Muscle layer of colon (tissue), 2 donors: ENCODE data around the gene RILPL1.
"Not testable (repeated sequence)": the region's sequence is repeated elsewhere in the genome, so short reads cannot be mapped to it uniquely, and the experiment has no call there.

Experiments used
- H3K27ac ChIP-seq: one replicate; pipeline ENCODE4 v1.7.0; 2013; ENCODE audit warnings: low read depth, mild to moderate bottlenecking, low read length, moderate library complexity
- H3K27me3 ChIP-seq, 2 donors: one replicate each; pipeline ENCODE4 v1.7.0; 2013; ENCODE audit warnings: low read length in 2 of 2, mild to moderate bottlenecking in 2 of 2; ENCODE audit not compliant: insufficient read depth in 2 of 2, control insufficient read depth in 1 of 2
- H3K36me3 ChIP-seq: one replicate; pipeline ENCODE4 v1.7.0; 2013; ENCODE audit warnings: mild to moderate bottlenecking, low read length; ENCODE audit not compliant: insufficient read depth
- H3K4me1 ChIP-seq: one replicate; pipeline ENCODE4 v1.7.0; 2013; ENCODE audit warnings: mild to moderate bottlenecking, low read length; ENCODE audit not compliant: insufficient read depth
- H3K4me3 ChIP-seq, 2 donors: one replicate each; pipeline ENCODE4 v1.7.0; 2013; ENCODE audit warnings: low read length in 2 of 2, low read depth in 1 of 2, mild to moderate bottlenecking in 1 of 2, moderate library complexity in 1 of 2
- H3K9ac ChIP-seq: one replicate; pipeline ENCODE4 v1.7.0; 2013; ENCODE audit warnings: low read length
- H3K9me3 ChIP-seq: one replicate; pipeline ENCODE4 v1.7.0; 2013; ENCODE audit warnings: mild to moderate bottlenecking, low read length
- donor health status: abdominal sarcoma.
- donor health status: Adenocarcinoma of cecum.

The RILPL1 gene

DNA sequence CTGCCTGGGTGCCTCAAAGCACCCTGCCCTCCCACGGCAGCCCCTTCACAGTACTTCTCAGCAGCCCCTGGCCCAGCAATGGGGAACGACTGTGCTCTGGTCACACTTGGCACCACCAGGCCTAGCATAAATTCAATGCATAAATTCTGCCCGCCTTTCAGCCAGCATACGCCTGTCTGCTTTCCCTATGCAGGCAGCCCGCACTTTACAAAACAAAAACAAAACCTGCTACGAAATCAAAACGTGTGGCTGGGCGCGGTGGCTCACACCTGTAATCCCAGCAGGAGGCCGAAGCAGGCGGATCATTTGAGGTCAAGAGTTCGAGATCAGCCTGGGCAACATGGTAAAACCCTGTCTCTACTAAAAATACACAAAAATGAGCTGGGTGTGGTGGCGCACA lies 42.0 kb downstream of the RILPL1 start:
- H3K4me1 ChIP-seq, result no peaks in the 10 kb centered on the region
- no peaks in the 10 kb centered on the region for H3K27me3 ChIP-seq
- H3K27ac ChIP-seq, result no peak overlapping the region
- H3K9ac ChIP-seq, result no peak overlapping the region
- no peaks in the 10 kb centered on the region for H3K9me3 ChIP-seq
- no peak overlapping the region for H3K4me3 ChIP-seq
- H3K36me3 ChIP-seq, result peaks cover 7% of the 10 kb centered on the region

DNA sequence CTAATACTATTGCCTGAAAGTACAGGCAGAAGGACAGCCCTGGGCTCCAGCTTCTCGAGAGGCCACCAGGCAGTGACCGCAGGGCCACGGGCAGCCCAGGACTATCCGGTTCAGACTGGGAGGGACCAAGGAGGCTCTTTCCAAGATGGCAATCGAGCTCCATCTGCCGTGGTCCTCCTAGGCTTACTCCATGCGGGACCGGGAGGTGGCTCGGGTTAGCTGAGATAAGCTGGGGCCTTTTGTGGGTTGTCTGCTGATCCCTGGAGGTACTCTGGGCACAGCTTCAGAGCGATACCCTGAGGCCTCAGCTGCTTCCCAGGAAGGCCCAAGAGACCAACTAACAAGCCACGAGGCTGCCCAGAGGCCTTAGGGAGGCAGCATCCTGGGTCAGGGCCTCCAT lies 42.5 kb downstream of the RILPL1 start:
- H3K4me3 ChIP-seq, result no peak overlapping the region
- peaks cover 4% of the 10 kb centered on the region for H3K36me3 ChIP-seq
- no peaks in the 10 kb centered on the region for H3K27me3 ChIP-seq
- no peaks in the 10 kb centered on the region for H3K4me1 ChIP-seq
- H3K9ac ChIP-seq, result no peak overlapping the region
- no peak overlapping the region for H3K27ac ChIP-seq
- H3K9me3 ChIP-seq, result no peaks in the 10 kb centered on the region

DNA sequence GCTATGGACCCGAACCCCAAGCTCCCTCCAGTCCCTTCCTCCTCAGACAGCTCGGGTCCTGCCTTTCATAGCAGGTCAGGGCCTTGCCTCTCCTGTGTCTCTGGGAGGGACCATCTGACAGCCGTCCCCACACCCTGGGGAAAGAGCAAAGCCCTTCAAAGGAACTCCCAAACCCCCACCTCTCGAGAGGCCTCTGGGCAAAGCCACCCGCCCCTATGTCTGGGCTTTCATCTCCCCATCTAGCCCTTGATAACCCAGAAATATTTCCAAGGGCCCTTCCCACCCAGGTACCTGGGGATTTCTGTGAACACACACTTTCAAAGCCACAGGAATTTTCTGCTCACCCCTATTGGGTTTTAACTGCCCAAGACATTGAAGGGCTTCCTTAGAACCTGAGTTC lies 43.4 kb downstream of the RILPL1 start:
- no peaks in the 10 kb centered on the region for H3K9me3 ChIP-seq
- no peaks in the 10 kb centered on the region for H3K4me1 ChIP-seq
- peaks cover 4% of the 10 kb centered on the region for H3K36me3 ChIP-seq
- no peak overlapping the region for H3K9ac ChIP-seq
- no peak overlapping the region for H3K4me3 ChIP-seq
- no peaks in the 10 kb centered on the region for H3K27me3 ChIP-seq
- no peak overlapping the region for H3K27ac ChIP-seq

DNA sequence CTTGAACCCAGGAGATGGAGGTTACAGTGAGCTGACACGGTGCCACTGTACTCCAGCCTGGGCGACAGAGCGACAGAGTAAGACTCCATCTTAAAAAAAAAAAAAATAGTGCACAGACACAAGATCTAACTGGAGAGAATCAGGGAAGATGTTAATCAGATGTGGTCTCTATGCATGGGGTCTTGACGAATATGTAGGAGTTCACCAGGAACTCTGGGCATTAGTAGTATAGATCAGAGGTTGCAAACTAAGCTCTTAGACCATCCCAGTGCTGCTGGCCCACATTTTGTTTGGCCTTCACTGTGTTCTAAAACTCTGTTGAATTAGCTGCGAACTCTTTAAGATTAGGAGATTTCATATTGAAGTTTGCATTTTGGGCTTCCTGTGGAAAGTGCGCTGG lies 43.9 kb downstream of the RILPL1 start:
- Histone ChIP-seq H3K9ac (no peak overlapping the region), H3K27me3 (no peaks in the 10 kb centered on the region), H3K4me3 (no peak overlapping the region), H3K9me3 (no peaks in the 10 kb centered on the region), H3K36me3 (peaks cover 4% of the 10 kb centered on the region), H3K27ac (no peak overlapping the region), H3K4me1 (no peaks in the 10 kb centered on the region)

DNA sequence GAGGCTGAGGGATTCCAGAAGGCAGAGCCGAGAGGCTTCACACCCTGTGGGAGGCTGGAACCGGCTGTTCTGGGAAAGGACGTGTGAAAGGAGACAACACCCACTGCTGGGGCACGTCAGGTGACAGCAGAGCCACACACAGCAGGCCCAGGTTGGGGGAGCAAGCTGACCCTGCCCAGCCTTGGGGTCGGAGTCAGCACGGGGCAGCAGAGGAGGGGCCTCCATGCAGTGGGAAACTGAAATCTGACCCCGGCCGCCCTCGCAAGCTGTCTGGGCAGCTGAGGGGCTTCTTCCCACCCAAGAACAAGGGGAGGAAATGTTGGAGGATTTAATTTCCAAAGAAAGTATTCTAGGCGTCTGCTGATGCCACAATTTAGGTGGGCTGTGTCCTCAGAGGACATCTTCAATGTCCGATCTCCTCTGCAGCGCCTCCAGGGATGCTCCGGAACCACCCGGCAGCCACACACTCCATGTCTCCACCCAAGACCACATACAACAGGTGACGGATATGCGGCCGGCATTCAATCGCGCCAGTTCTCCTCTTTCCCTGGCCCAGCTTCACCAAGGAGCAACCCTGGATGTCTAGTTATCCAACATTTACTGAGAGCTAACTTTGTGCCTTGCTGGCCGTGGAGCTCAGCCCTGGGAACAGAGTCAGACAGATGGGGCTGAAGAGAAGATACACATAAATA lies 44.8 kb downstream of the RILPL1 start:
- Histone ChIP-seq H3K27ac (no peak overlapping the region), H3K36me3 (peaks cover 9% of the 10 kb centered on the region), H3K4me1 (no peaks in the 10 kb centered on the region), H3K4me3 (no peak overlapping the region), H3K9ac (no peak overlapping the region), H3K27me3 (no peaks in the 10 kb centered on the region), H3K9me3 (no peaks in the 10 kb centered on the region)

DNA sequence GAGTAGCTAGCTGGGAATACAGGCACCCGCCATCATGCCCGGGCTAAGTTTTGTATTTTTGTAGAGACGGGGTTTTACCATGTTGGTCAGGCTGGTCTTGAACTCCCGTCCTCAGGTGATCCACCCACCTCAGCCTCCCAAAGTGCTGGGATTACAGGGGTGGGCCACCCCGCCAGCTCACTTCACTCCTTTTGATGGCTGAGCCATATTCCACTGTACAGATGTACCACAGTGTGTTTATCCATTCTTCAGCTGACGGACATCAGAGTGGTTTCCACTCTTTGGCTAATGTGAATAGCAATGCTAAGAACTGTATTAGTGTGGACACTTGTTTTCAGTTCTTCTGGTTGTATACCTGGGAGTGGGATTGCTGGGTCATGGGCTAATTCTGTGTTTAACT lies 46.1 kb downstream of the RILPL1 start:
- Histone ChIP-seq H3K4me3 (no peak overlapping the region), H3K27me3 (no peaks in the 10 kb centered on the region), H3K9me3 (no peaks in the 10 kb centered on the region), H3K36me3 (peaks cover 20% of the 10 kb centered on the region), H3K4me1 (no peaks in the 10 kb centered on the region), H3K9ac (no peak overlapping the region), H3K27ac (no peak overlapping the region)

DNA sequence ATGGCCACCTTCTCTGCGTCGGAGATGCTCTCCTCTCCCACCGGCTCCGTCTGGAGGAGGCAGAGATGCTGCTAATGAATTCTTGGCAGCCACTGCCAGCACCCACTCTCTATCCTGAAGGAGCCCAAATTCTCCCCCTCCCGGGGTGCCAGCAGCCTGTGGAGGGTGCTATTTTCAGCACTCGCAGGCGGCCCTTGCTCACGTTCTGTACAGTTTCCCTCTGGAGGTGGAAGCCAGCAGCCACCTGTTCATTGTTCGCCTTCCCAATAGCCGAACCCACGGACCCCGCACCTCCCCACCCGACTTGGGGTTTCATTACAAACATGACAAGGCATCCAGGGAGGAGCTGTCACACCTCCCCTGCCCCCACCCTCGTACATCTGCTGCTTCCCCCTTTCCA lies 47.8 kb downstream of the RILPL1 start:
- Histone ChIP-seq H3K27me3 (no peaks in the 10 kb centered on the region), H3K4me3 (no peak overlapping the region), H3K36me3 (peaks cover 20% of the 10 kb centered on the region), H3K9me3 (no peaks in the 10 kb centered on the region), H3K4me1 (no peaks in the 10 kb centered on the region), H3K9ac (no peak overlapping the region), H3K27ac (no peak overlapping the region)

DNA sequence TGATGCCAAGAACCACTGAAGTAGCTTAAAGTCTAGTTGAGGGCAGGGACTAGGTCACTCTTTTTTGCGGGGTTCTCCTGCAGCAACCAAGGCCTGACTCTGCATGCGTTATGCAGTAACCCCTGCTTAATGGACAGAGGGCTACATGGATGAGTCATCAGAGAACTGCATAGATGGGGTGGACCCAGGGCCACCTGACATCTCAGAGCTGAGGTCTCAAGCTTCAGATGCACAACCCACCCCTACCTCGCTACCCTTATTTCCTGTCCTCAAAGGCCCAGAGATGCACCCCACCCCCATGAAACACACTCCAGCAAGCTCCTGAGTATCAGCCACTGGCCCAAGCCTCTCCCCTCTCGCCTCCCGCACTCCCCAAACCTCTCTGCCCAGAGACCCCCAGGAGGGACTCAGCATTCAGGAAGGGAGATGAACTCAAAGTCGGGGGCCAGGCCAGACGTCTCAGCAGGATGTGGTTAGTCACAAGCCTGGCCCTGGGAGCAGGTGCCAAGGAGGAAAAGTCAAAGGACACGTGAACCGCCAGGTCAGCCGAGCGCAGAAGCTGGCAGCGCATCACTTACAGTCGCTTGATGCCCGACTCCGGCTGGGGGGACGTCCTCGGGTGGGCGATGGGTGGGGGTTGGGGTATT lies 49.8 kb downstream of the RILPL1 start:
- Histone ChIP-seq H3K9me3 (no peaks in the 10 kb centered on the region), H3K27ac (no peak overlapping the region), H3K36me3 (peaks cover 32% of the 10 kb centered on the region), H3K4me1 (no peaks in the 10 kb centered on the region), H3K4me3 (no peak overlapping the region), H3K27me3 (no peaks in the 10 kb centered on the region), H3K9ac (no peak overlapping the region)

DNA sequence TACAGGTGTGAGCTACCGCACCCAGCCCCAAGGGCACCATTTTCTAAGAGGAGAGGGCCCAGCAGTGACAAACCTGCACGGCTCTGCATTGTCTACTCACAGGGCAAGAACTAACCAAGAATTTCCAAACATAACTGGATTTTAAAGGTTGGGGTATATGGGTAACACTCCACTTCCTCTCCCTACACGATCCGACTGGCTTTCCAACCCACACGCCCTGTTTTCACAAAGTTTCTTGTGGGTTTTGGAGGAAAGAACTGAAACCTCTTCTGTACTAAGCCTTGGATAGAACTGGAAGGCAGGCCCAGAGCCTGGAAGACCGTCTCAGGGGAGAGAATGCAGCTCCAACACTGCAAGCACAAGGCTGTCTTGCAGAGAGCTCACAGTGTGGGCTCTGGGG lies 50.6 kb downstream of the RILPL1 start:
- Histone ChIP-seq H3K4me3 (no peak overlapping the region), H3K4me1 (no peaks in the 10 kb centered on the region), H3K27me3 (no peaks in the 10 kb centered on the region), H3K9ac (no peak overlapping the region), H3K9me3 (no peaks in the 10 kb centered on the region), H3K27ac (no peak overlapping the region), H3K36me3 (peaks cover 34% of the 10 kb centered on the region)

DNA sequence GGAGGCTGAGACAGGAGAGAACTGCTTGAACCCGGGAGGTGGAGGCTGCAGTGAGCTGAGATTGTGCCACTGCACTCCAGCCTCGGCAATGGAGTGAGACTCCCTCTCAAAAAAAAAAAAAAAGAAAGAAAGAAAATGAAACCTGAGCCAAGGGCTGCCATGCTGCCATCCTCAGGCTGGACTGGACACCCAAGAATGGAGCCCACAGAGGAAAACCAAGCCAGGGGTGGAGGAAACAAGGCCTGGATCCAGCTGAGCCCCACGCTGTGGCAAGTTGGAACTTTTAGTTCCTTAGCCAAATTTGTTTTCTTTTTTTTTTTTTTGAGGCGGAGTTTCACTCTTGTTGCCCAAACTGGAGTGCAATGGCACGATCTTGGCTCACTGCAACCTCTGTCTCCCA lies 52.3 kb downstream of the RILPL1 start:
- H3K4me1 ChIP-seq, H3K9ac ChIP-seq, H3K9me3 ChIP-seq, H3K4me3 ChIP-seq, H3K27ac ChIP-seq, H3K27me3 ChIP-seq: not testable (repeated sequence)
- peaks cover 39% of the 10 kb centered on the region for H3K36me3 ChIP-seq

DNA sequence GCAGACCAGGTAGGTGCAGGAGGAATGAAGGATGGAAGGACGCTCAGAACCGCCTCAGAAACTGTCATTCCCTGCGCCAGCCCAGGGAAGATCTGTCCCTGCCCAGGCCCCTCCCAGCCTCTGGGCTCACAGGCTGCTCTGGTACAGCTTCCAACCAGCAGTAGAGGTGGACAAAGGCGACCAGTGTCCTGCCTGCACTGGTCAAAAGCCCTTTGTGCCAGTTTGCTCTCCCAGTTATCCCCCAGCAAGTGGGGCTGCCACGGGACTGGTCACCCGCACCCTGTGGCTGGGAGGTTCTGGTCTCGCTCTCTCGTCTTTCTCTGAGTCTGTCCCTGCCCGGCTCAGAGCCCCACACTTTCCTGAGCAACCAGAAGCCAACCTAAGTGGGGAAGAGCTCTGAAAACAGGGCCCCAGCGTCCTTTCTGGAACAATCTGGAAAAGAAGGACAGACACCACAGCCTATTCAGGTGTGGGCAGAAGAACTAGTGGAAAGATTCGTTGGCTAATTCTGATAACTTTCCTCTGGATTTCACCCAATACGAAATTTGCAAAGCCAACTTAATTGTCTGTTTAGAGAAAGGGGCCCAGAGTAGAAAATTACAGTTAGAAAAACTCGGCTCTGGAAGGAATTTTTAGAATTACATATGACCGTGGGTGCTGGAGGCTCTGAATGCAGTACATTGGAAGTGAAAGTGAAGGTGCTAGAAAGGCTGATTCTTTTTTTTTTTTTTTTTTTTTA lies 53.9 kb downstream of the RILPL1 start:
- no peak overlapping the region for H3K9ac ChIP-seq
- no peak overlapping the region for H3K27ac ChIP-seq
- H3K4me1 ChIP-seq, result no peaks in the 10 kb centered on the region
- H3K27me3 ChIP-seq, result no peaks in the 10 kb centered on the region
- no peaks in the 10 kb centered on the region for H3K9me3 ChIP-seq
- H3K4me3 ChIP-seq, result no peak overlapping the region
- H3K36me3 ChIP-seq, result peaks cover 45% of the 10 kb centered on the region
